ENCODE measurements around the gene LHX4. TPM values are rescaled to one million over a fixed set of nuclear protein-coding genes. Genes with fewer than 3 reads are reported as not detected.
A peak's percentile ranks its signal among the peaks of the same experiment; 100 is the strongest.

LHX4 gene
- total and polyA plus RNA-seq, 9 of the 15 experiments (the other 6 are each of a cell fraction or from before 2014, with no cell fraction given): 0.01 to 0.11 (median 0.07) TPM; not detected in 5

- ChIA-PET POLR2A (interaction anchor here (1.4 kb wide), 1 partner anchor 11 kb away, joined by 3 read pairs; no protein-coding TSS in a partner anchor), CTCF (ENCODE audit: low intra/inter-chr PET ratio) (no interaction called here)
- Histone ChIP-seq H3K9ac (ENCODE audit: insufficient read depth in 1 of 2, low read depth in 2 of 2, low read length in 2 of 2) (peak overlapping the region in 1 of 2 experiments; percentile 22; a peak in 1 of 4 replicates), H3K4me2 (ENCODE audit: insufficient read depth, low read length) (no peak overlapping the region), H3K9me1 (ENCODE audit: control insufficient read depth, insufficient read depth, low read length) (no peaks in the 10 kb centered on the region), H3K9me3 (replicated peaks; ENCODE audit: control insufficient read depth, insufficient read depth, low read depth, low read length) (no peaks in the 10 kb centered on the region), H2AFZ (ENCODE audit: low read depth, low read length) (no peak overlapping the region), H3K27me3 (ENCODE audit: control insufficient read depth in 2 of 2, insufficient read depth in 2 of 2, low read length in 2 of 2) (peaks cover 3 to 26% of the 10 kb centered on the region in 2 experiments; a peak in 2 of 5 replicates), H3K36me3 (ENCODE audit: control insufficient read depth, insufficient read depth, low read length) (no peaks in the 10 kb centered on the region), H4K20me1 (replicated peaks; ENCODE audit: control insufficient read depth, insufficient read depth, low read length) (peaks cover 4% of the 10 kb centered on the region; the same call in 1 of the 2 replicates), H3K79me2 (ENCODE audit: control insufficient read depth, insufficient read depth, low read length) (no peaks in the 10 kb centered on the region), H3K27ac (ENCODE audit: extremely low read depth, low read depth, low read length) (no peak overlapping the region), H3K4me1 (replicated peaks in 1 of 2; ENCODE audit: control insufficient read depth in 2 of 2, insufficient read depth in 2 of 2, low read length in 2 of 2) (peaks cover 0 to 7% of the 10 kb centered on the region in 2 experiments; a peak in 2 of 5 replicates), H3K4me3 (no peak overlapping the region)
- TF ChIP-seq NUFIP1 (IDR thresholded peaks at IDR 0.05; ENCODE audit: partially characterized antibody): no peak
- TF ChIP-seq RBBP5 (IDR thresholded peaks at IDR 0.05; ENCODE audit: borderline replicate concordance, insufficient read depth, low read length, poor library complexity, severe bottlenecking): no peak
- TF ChIP-seq ZNF766 (CRISPR knock-in tag; conservative IDR thresholded peaks at IDR 0.05): no peak
- TF ChIP-seq TBP (optimal IDR thresholded peaks at IDR 0.05; ENCODE audit: low read depth, low read length): no peak
- no peak for TF ChIP-seq TFAP4 (CRISPR knock-in tag; IDR thresholded peaks at IDR 0.05; ENCODE audit: borderline replicate concordance)
- no peak for TF ChIP-seq CTCFL (IDR thresholded peaks at IDR 0.05; ENCODE audit: borderline replicate concordance, insufficient read depth, low read depth, low read length, poor library complexity, severe bottlenecking)
- no peak for TF ChIP-seq KAT7 (CRISPR knock-in tag; IDR thresholded peaks at IDR 0.05; ENCODE audit: borderline replicate concordance)
- TF ChIP-seq ZNF140 (CRISPR knock-in tag; IDR thresholded peaks at IDR 0.05): no peak
- no peak for TF ChIP-seq FOXP1 (CRISPR knock-in tag; IDR thresholded peaks at IDR 0.05)
- TF ChIP-seq NR2C1 (IDR thresholded peaks at IDR 0.05): no peak
- TF ChIP-seq NR2C1 (tag; IDR thresholded peaks at IDR 0.05): no peak
- no peak for DNase-seq (ENCODE audit: extremely low read depth in 1 of 4, low spot score in 3 of 4)
- no TSS peak for BruUV-seq (replicated peaks)
- in situ Hi-C loops (cut with MboI): loop anchor here (5.0 kb wide), 1 partner anchor 61 kb away; no protein-coding TSS in a partner anchor
- no peak for FAIRE-seq
- ATAC-seq: no peak
- 27% methylated on average over 7 of the region's 7 CpGs for WGBS (ENCODE audit: insufficient coverage, low coverage, missing lambda C conversion rate)
- intact Hi-C loops (cut with micrococcal nuclease): no loop called here
These were observed 18.1 kb downstream of the LHX4 start for GRCh38 chr1:180248176-180248575.

Data from K562 (cell line).